Hematopoietic multipotent progenitor cell treated with erythropoietin and hydrocortisone succinate and interleukin-3 and kit ligand, for 15 days (in vitro differentiated cells): Measurements from ENCODE around the gene SPAG16.
"Not testable (repeated sequence)": the region's sequence is repeated elsewhere in the genome, so short reads cannot be mapped to it uniquely, and the experiment has no call there.

Experiments used
- DNase-seq: peaks from one replicate; pipeline ENCODE4 v3.0.0-alpha.2; 2015; ENCODE audit warnings: low spot score

Gene SPAG16

DNA sequence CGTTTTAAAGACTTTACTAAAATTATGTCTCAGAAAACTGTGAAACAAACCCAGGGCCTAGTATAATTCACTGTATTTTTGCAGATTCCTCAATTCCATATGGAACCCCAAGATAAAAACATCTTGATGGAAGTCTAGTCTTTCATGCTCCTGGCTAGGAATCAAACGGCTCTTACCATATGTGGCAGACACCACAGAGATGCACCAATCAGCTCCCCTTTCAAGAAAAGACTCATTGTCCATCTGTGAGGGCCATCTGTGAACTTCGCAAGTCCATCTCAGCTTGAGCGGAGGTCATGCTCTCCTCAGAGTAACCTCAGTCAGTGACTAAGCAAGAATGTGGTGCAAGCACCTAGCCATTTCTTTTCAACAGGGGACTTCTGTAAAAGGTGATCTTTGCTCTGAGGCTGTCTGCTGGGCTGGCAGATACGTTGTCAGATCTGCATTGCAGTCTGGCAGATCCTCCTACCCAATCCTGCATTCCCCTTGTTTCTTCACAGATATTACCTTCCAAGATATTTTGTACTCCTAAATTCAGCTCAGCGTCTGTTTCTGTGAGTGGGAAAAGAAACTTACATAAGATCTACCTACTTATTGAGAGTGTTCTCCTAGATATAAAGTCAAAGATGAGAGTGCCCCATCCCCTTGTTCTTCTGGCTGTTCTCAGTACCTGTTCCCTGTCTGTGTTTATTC, 419.3 kb downstream of the SPAG16 start:
- DNase-seq, result no peak

DNA sequence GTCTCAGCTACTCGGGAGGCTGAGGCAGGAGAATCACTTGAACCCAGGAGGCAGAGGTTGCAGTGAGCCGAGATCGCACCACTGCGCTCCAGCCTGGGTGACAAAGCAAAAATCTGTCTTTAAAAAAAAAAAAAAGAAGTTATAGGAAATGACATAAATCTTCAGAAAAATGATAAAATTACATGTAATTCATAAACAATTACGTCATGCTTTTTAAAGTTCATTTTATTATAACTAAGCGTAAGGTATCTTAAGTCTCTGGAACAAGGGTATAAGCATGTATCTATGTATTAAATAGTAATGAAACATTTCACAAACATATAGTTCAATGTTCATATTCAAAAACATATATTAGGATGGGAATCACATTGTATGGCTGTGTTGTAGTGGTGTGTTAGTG, 425.9 kb downstream of the SPAG16 start:
- no peak for DNase-seq

- DNase-seq, result not testable (repeated sequence)
These were observed 434.1 kb downstream of the SPAG16 start for GRCh38 chr2:213718411-213718810.

GRCh38 chr2:213722565-213722964, 438.3 kb downstream of the SPAG16 start:
- no peak for DNase-seq

- no peak for DNase-seq
These were observed 438.8 kb downstream of the SPAG16 start for GRCh38 chr2:213723041-213723560.

GRCh38 chr2:213723707-213724106, 439.4 kb downstream of the SPAG16 start:
- no peak for DNase-seq

DNA sequence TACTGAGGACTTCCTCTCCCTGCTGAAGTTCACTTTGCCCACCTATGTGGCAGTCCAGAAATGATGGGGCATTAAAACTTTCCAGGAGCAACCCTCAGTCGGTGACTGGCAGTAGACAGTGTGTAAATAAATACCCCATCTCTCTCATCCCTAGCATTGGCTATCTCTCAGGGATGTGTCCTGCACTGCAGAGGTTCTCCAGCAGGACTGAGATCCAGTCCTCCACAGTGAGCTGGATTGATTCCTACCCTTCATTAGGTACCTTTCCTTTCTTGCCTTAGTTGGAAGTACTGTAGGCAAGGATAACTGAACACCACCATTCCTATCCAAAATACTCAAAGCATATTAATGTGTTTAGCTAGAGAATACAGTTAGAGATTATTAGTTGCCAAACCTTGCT, 441.8 kb downstream of the SPAG16 start:
- DNase-seq, result no peak

- no peak for DNase-seq
These were observed 449.6 kb downstream of the SPAG16 start for GRCh38 chr2:213733893-213734292.

DNA sequence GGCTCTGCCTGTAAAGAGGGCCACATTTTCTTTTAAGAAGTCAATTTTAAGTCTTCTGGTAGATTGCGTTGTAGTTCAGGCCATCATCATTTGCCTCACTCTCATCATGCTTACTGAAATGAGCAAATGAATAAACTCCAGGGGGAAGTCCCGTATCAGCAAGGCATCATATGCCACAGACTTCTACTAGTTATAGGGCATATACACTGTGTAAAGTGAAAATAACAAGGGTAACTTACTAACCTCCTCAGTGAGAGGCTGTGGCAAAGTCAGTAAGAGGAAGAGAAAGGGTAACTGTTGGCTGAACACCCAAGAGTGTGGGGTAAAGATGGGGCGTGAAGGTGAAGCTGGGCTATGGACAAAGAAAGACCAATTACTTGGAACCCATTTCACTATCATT, 456.2 kb downstream of the SPAG16 start:
- DNase-seq, result no peak

- DNase-seq, result no peak
These were observed 467.2 kb downstream of the SPAG16 start for GRCh38 chr2:213751446-213751845.

GRCh38 chr2:213752575-213752974, 468.3 kb downstream of the SPAG16 start:
- no peak for DNase-seq

DNA sequence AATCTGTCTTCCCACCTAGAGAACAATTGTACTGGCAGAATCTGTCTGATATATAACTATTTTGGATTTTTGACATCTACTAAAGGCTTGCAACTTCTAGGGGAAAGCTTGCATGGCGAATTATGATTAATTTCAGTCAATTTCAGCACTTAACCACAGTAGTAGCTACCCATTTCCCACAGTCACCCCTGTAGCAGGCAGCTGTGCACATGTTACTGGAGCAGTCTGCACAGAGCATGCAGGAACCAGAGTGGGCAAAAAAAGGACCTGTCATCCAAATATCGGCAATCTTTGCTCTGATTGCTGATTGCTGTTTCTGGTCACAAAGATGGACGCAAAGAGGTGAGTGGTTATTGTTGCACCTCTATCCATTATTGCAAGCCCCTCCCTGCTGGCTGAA, 473.3 kb downstream of the SPAG16 start:
- DNase-seq, result no peak

GRCh38 chr2:213763354-213763753, 479.1 kb downstream of the SPAG16 start:
- DNase-seq, result no peak

DNA sequence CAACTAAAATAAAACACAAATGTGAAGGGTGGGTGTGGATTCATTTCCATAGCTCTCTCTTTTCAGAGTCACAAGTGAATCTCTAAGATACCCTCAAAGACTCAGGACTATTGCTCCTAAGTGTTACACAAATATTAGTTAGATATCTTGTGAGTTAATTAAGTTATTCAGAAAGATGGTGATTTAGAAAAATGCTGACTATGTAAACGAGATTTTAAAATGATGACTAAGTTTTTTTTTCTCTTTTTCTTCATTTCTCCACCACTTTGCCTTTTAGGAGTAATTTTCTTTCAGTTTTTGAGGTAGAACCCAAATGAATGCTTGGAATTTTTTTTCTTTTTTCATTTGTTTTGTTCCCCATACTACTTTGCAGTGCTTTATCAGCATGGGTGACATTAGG, 479.7 kb downstream of the SPAG16 start:
- DNase-seq, result no peak

DNA sequence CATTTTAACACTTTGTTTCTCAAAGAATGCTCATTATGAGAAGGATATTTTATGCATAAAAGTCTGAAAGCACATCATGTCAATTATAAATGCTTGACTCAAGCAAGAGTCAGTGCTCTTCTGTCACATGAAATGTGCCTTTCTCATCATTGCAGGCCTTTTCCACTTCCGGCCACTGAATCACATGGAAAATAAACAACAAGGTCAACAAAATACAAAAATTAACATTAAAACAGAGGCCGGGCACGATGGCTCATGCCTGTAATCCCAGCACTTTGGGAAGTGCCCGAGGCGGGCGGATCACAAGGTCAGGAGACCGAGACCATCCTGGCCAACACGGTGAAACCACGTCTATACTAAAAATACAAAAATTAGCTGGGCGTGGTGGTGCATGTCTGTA, 480.6 kb downstream of the SPAG16 start:
- no peak for DNase-seq

DNA sequence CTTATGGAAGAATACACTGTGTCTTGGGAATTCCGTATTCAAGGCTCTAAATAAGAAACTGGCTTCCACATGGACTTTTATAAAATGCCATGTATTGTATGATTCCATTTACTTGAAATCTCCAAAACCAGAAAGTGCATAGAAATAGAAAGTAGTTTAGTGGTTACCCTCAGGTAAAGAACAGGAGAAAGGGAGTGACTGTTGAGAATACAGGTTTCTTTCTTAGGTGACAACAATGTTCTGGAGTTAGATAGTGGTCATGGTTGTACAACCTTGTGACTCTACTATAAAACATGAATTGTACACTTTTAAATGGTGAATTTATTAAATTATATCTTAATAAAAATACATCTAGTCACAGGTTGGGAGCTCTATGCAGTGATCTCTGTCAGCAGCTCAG, 481.8 kb downstream of the SPAG16 start:
- DNase-seq, result no peak

DNA sequence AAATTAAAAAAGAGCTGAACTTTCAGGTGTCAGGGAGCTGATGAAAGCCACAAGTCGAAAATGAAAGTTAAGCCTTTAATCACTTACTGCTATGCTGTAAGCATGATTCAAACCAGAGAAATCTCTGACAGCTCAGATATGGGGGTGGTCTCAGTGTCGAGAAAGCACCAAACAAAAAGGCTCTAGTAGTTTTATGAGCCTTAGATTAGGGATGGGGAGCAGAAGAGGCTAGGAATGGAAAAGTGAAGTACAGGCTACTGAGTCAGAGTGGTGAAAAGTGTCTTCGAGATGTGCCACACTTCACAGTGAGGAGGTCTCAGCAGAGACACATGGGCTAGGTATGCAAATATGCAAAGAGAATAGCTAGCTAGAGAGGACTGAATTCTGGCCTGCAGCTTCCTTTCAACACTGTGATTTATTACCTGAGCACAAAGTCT, 482.2 kb downstream of the SPAG16 start:
- no peak for DNase-seq

DNA sequence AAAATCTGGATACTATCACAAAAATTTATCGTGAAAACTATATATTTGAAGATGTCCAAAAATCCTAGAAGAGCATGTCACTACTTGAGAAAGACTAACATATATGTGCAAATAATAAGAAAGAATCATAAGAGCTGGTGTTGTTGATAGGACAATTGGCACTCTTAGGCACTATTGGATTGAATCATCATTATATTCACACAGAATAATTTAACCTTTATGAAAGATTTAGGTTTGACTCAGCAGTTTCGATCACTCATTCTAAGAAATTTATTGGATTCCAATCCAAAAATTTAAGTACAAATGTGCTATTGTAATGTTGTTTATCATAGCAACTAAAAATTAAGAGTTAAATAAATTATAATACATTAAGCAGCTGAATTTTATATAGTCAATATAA, 503.6 kb downstream of the SPAG16 start:
- DNase-seq, result no peak

DNA sequence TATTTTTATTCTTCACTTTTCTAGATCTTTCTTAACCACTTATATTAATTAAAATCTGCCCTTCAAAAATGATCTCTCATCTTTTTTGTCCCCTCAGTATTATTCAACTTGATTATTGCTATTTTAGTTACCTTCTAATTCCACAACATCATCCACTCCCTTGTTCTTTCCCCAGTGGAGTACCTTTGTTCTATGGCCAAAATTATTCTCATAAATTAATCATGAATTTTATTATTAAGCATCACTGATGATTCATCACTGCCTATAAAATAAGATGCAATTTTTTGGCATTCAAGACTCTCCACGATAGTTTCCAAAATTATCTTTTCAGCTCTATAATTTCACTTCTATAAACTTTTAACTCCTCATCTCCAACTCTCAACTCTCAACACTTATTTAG, 505.7 kb downstream of the SPAG16 start:
- DNase-seq, result no peak

- no peak for DNase-seq
These were observed 507.8 kb downstream of the SPAG16 start for GRCh38 chr2:213792045-213792444.

- DNase-seq, result no peak
These were observed 522.0 kb downstream of the SPAG16 start for GRCh38 chr2:213806125-213806726.

GRCh38 chr2:213816583-213816982, 532.3 kb downstream of the SPAG16 start:
- DNase-seq, result no peak

DNA sequence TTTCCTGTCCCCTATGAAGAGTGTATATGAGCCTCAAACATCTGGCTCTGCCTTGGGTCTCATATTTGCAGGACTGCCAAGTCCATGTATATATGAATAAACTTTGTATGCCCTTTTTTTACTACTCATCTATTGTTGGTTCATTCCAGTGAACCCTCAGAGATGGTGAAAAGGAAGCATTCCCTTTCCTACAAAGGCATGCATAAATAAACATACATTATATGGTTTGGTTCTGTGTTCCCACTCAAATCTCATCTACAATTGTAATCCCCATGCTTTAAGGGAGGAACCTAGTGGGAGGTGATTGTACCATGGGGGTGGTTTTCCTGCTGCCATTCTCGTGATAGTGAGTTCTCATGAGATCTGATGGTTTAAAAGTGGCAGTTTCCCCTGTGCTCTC, 534.2 kb downstream of the SPAG16 start:
- no peak for DNase-seq

- DNase-seq, result no peak
These were observed 550.1 kb downstream of the SPAG16 start for GRCh38 chr2:213834331-213834730.
